Measurements from ENCODE around the gene PGBD2. TPM values are rescaled to one million over a fixed set of nuclear protein-coding genes. Genes with fewer than 3 reads are reported as not detected.
"Not testable (repeated sequence)": the region's sequence is repeated elsewhere in the genome, so short reads cannot be mapped to it uniquely, and the experiment has no call there.

Gene PGBD2
- total RNA-seq, 4 donors from 2014 or later = 4.1 to 9.5 (median 6.7) TPM

DNA sequence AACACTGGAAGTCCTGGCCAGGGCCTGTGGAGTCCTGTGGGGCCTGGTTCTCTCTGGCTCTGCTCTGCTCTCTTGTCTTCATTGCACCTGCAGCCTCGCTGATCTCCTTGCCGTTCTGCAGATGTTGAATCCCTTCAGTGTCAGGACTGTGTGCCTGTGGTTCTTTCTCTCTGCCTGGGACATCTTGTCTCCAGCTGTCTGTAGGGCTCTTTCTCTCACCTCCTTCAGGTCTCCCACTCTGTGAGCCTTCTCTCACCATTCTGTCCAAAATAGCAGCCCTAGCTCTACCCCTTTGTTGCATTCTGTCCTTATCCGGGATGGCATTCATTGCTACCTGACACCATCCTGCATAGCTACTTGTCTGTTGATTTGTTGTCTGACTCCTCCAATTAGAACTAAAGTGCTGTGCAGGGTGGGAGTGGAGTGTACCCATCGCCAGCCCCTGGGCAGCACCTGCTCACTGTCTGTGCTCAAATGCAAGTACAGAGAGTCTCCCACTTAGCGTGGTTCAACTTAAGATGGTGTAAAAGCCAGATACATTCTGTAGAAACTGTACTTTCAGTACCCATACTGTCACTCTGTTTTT, 8.9 kb downstream of the PGBD2 start:
- no peak overlapping the region for H3K4me3 ChIP-seq
- H3K36me3 ChIP-seq = peaks cover 7 to 72% (median 24%) of the 10 kb centered on the region in 3 donors
- WGBS, 2 donors = 87 to 91% methylated on average over 5 of the region's 5 CpGs
- H3K4me1 ChIP-seq = no peaks in the 10 kb centered on the region
- TF ChIP-seq POLR2A (IDR thresholded peaks at IDR 0.05) (no peak), CTCF (IDR thresholded peaks at IDR 0.05) (no peak)
- no peaks in the 10 kb centered on the region for H3K9me3 ChIP-seq
- intact Hi-C loops (cut with DNase I) = no loop called here
- no peak overlapping the region for H3K27ac ChIP-seq
- no peak for DNase-seq
- no peaks in the 10 kb centered on the region for H3K27me3 ChIP-seq

DNA sequence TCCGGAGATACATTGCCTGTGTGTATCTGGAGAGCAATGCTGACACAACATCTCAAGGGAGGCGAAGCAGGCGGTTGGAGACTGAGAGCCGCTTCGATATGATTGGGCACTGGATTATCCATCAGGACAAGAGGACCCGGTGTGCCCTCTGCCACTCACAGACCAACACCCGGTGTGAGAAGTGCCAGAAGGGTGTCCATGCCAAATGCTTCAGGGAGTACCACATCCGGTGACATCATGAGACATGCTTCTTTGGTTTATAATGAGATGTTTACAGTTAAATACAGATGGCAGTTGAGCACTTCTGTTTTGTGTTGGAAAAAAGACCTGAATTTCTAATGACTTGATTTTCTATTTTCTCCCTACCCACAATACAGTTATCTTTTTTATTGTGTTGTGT, 12.1 kb downstream of the PGBD2 start:
- no peak overlapping the region for H3K4me3 ChIP-seq
- WGBS, 2 donors = 73 to 78% methylated on average over 8 of the region's 8 CpGs
- no peaks in the 10 kb centered on the region for H3K27me3 ChIP-seq
- no peak for TF ChIP-seq POLR2A (IDR thresholded peaks at IDR 0.05)
- no peak for TF ChIP-seq CTCF (IDR thresholded peaks at IDR 0.05)
- H3K36me3 ChIP-seq = peaks cover 7 to 88% (median 24%) of the 10 kb centered on the region in 3 donors
- no peaks in the 10 kb centered on the region for H3K9me3 ChIP-seq
- no peak overlapping the region for H3K27ac ChIP-seq
- no peak for DNase-seq
- intact Hi-C loops (cut with DNase I) = no loop called here
- H3K4me1 ChIP-seq = no peaks in the 10 kb centered on the region

GRCh38 chr1:248923352-248924338, 17.6 kb downstream of the PGBD2 start:
- H3K4me3 ChIP-seq = no peak overlapping the region
- DNase-seq = no peak
- H3K27me3 ChIP-seq = no peaks in the 10 kb centered on the region
- 80 to 83% methylated on average over 13 of the region's 13 CpGs for WGBS, 2 donors
- H3K27ac ChIP-seq = no peak overlapping the region
- peaks cover 0 to 45% (median 0%) of the 10 kb centered on the region in 3 donors for H3K36me3 ChIP-seq
- H3K4me1 ChIP-seq = peaks cover 0 to 4% (median 0%) of the 10 kb centered on the region in 3 donors
- TF ChIP-seq POLR2A (IDR thresholded peaks at IDR 0.05) (no peak), CTCF (IDR thresholded peaks at IDR 0.05) (no peak)
- intact Hi-C loops (cut with DNase I) = no loop called here
- H3K9me3 ChIP-seq = no peaks in the 10 kb centered on the region

- DNase-seq = no peak
- WGBS, 2 donors = 39 to 53% methylated on average over 6 to 10 of the region's 10 CpGs
- H3K9me3 ChIP-seq = no peaks in the 10 kb centered on the region
These were observed 18.9 kb downstream of the PGBD2 start for GRCh38 chr1:248924696-248925532.

DNA sequence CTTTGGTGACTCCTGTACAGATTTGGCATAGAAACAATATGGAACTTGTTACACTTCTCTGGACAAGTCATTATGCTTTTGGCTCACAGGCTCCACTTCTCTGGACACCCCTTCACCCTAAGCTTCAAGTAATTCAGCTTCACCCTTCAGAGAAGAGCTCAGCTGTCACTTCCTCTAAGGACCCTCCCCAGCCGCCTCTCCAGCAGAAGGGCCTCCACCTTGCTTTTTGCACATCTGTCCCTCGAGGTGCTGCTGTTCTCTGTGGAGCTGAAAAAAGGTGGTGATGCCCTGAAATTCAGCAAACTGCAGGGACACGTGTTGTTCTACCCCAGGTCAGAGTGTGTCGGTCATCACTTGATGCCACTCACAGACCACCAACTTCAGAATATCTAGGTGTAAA, 19.8 kb downstream of the PGBD2 start:
- H3K27me3 ChIP-seq; H3K9me3 ChIP-seq; H3K4me1 ChIP-seq; H3K4me3 ChIP-seq; DNase-seq; H3K27ac ChIP-seq; intact Hi-C loops (cut with DNase I): not testable (repeated sequence)
- 71 to 79% methylated on average over 4 of the region's 4 CpGs for WGBS, 2 donors
- H3K36me3 ChIP-seq = peaks cover 0 to 25% (median 0%) of the 10 kb centered on the region in 3 donors

More at GRCh38 chr1:248924696-248925532, 18.9 kb downstream of the PGBD2 start:
- Histone ChIP-seq H3K36me3 (peaks cover 0 to 32% (median 0%) of the 10 kb centered on the region in 3 donors), H3K27ac (no peak overlapping the region), H3K4me1 (peaks cover 0 to 4% (median 0%) of the 10 kb centered on the region in 3 donors), H3K4me3 (no peak overlapping the region), H3K27me3 (no peaks in the 10 kb centered on the region)
- intact Hi-C loops (cut with DNase I) = no loop called here
- no peak for TF ChIP-seq POLR2A (IDR thresholded peaks at IDR 0.05)
- TF ChIP-seq CTCF (IDR thresholded peaks at IDR 0.05) = peak; percentile 25 to 60 (median 50)

Data from esophagus squamous epithelium (tissue), 5 donors.